GM19328 (cell line): ENCODE results near the gene CDC25A.
A peak's percentile ranks its signal among the peaks of the same experiment; 100 is the strongest.

Source experiments
- ATAC-seq: cut with Tn5 transposase; IDR thresholded peaks from one replicate; pipeline ENCODE4 v1.9.1; 2021; ENCODE audit warnings: mild to moderate bottlenecking, moderate library complexity; ENCODE audit not compliant: unreplicated experiment

CDC25A gene

DNA sequence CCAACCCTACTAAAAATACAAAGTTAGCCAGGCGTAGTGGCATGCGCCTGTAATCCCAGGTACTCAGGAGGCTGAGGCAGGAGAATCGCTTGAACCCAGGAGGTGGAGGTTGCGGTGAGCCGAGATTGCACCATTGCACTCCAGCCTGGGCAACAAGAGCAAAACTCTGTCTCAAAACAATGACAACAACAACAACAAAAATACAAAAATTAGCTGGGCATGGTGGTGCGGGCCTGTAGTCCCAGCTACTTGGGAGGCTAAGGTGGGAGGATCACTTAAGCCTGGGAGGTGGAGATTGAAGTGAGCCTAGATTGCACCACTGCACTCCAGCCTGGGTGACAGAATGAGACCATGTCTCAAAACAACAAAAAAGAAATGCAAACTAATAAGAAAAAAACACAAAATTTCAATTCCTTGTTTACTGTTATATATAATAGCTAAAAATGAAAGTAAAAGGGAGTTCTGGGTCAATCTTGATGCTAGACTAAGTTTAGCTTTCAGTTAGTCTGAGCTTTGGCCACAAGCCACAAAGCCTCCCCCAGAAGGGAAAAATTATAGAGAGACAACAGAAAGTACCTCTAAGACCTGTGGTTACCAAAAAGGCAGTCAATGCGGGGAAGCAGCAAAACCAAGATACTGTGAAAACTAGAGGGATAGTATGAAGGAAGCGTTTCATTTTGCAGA lies 76.0 kb downstream of the CDC25A start:
- peak; percentile 80 for ATAC-seq

DNA sequence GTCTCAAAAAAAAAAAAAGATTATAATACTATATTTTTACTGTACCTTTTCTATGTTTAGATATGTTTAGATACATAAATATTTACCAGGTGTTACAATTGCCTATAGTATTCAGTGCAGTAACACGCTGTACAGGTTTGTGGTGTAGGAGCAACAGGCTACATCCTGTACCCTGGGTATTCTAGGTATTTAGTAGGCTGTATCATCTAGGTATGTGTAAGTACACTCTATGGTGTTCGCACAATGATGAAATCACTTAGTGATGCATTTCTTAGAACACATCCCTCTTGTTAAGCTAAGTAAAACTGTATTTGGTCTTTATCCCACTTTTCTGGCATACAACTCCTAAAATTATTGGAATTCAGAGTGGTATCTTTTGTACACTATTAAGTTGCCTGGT lies 77.8 kb downstream of the CDC25A start:
- ATAC-seq: no peak

DNA sequence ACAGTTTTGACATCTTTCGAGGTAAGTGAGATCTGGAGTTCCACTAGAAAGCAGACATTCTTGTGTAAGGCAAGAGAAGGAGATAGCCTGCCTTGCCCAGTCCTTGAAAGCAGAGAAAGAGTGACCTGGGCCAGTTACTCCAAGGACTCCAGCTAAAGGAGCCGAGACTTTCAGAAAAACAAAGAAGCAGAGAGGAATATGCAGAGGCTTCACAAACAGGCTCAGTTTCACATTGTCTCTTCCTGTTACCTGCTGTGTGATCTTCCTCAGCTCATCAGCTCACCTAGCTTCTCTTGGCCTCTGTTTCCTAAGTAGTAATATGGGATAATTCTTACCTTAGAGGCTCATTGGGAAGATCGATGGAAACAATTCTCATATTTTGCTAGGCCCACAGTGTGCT lies 81.0 kb downstream of the CDC25A start:
- no peak for ATAC-seq
